ENCODE measurements around the gene DNMBP. TPM values are rescaled to one million over a fixed set of nuclear protein-coding genes. Genes with fewer than 3 reads are reported as not detected.

DNMBP gene
- polyA plus RNA-seq, 2 of the 4 experiments (the other 2 are of a cell fraction) = 13.7 to 20.3 TPM

GRCh38 chr10:99912041-99912440 is 97.7 kb downstream of the DNMBP start (continued):
- TF ChIP-seq USF2 (IDR thresholded peaks at IDR 0.05) = no peak
- TF ChIP-seq HDAC2 (IDR thresholded peaks at IDR 0.05) = no peak
- no peak for TF ChIP-seq POLR2AphosphoS2 (conservative IDR thresholded peaks at IDR 0.05; ENCODE audit: low read length)
- no peak for TF ChIP-seq FOSB (CRISPR knock-in tag; IDR thresholded peaks at IDR 0.05)
- no peak for TF ChIP-seq ZC3H11A (IDR thresholded peaks at IDR 0.05)
- no peak for TF ChIP-seq RCOR1 (IDR thresholded peaks at IDR 0.05; ENCODE audit: low read depth, low read length)
- TF ChIP-seq FOXS1 (CRISPR knock-in tag; IDR thresholded peaks at IDR 0.05) = no peak
- no peak for TF ChIP-seq CEBPB (IDR thresholded peaks at IDR 0.05)

DNA sequence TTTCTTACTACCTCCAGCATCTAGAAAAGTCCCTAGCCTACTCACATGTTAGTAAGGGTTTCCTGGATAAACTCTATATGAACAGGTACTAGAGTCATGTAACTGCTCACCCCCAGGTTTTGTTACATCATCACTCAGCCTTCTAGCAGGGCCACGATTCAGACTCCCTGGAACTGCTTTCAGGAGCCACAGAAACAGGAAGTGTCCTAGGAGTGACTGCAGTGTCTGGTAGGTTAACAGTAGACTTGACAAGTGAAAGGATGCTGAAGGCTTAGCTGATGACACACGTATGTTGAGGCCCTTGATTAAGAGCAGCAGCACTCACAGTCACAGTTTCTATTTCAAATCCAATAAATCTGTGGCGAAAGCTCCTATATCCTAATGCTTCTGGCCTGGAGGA is 101.2 kb downstream of the DNMBP start:
- FAIRE-seq = no peak

DNA sequence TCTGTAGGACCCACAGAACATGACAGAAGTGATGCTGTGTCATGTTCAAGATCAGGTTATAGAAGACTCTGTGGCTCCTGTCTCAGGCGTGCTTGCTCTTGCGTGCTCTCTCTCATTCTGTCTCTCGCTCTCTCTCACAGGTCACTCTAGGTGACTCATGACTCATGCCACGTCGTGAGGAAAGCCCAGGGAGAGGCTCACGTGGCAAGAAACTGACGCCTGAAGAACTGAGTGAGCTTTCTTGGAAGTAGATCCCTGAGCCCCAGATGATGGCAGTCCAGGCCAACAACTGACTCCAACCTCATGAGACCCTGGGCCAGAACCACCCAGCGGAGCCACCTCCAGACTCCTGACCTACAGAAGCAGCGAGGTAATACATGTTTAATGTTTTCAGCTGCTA is 103.3 kb downstream of the DNMBP start:
- WGBS (ENCODE audit: missing lambda C conversion rate) = 16% methylated on average over 9 of the region's 9 CpGs
- Histone ChIP-seq H3K4me3 (no peak overlapping the region), H3K4me2 (peak overlapping the region; percentile 35), H3K4me1 (peaks cover 21% of the 10 kb centered on the region), H3K27ac (peak overlapping the region; percentile 46 to 59), H3K9me3 (no peaks in the 10 kb centered on the region)
- ChIA-PET CTCF (interaction anchor here (0.6 to 9.7 kb wide), 17 partner anchors 9 to 154 kb away, joined by 3 to 102 read pairs (median 4); partner anchors contain the start of gene DNMBP), POLR2A (no interaction called here)
- ATAC-seq (peak; percentile 89 to 97), DNase-seq (ENCODE audit: low read depth in 1 of 2, low spot score in 1 of 2) (peak; percentile 79 to 88), FAIRE-seq (no peak)
- TF ChIP-seq GATA3 (IDR thresholded peaks at IDR 0.05; ENCODE audit: borderline replicate concordance) (peak; percentile 38; the same call in 1 of the 2 replicates), EHMT2 (IDR thresholded peaks at IDR 0.05; ENCODE audit: low read depth) (no peak), RAD21 (conservative IDR thresholded peaks at IDR 0.05 in 1 of 2, IDR thresholded peaks at IDR 0.05 in 1 of 2) (peak; percentile 69 to 87), RNF2 (IDR thresholded peaks at IDR 0.05; ENCODE audit: borderline replicate concordance, low read depth) (no peak), NFE2L2 (conservative IDR thresholded peaks at IDR 0.05; ENCODE audit: low read length) (0 out of 2 replicates have a peak, but pooled peaks have one; percentile 2), SMC3 (IDR thresholded peaks at IDR 0.05) (peak; percentile 72), ZNF302 (CRISPR knock-in tag; IDR thresholded peaks at IDR 0.05) (no peak), FOSL2 (IDR thresholded peaks at IDR 0.05) (peak; percentile 61), FOSL2 (CRISPR knock-in tag; IDR thresholded peaks at IDR 0.05) (peak; percentile 94), USF2 (IDR thresholded peaks at IDR 0.05) (peak; percentile 71), MYC (IDR thresholded peaks at IDR 0.05; ENCODE audit: borderline replicate concordance, low read length) (peak; percentile 37; the same call in 1 of the 2 replicates), MAX (IDR thresholded peaks at IDR 0.05) (peak; percentile 86)

More for the DNA sequence above, 101.2 kb downstream of the DNMBP start:
- no peak for TF ChIP-seq CEBPB (IDR thresholded peaks at IDR 0.05)
- no peak for TF ChIP-seq ZNF302 (CRISPR knock-in tag; IDR thresholded peaks at IDR 0.05)
- TF ChIP-seq KDM1A (IDR thresholded peaks at IDR 0.05; ENCODE audit: low read depth) = no peak
- TF ChIP-seq MAFK (IDR thresholded peaks at IDR 0.05; ENCODE audit: partially characterized antibody) = no peak
- no peak for TF ChIP-seq MAX (IDR thresholded peaks at IDR 0.05)
- no peak for TF ChIP-seq ZC3H11A (IDR thresholded peaks at IDR 0.05)
- no peak for TF ChIP-seq MYC (IDR thresholded peaks at IDR 0.05; ENCODE audit: borderline replicate concordance, low read length)
- TF ChIP-seq SREBF2 (IDR thresholded peaks at IDR 0.05) = no peak
- no peak for TF ChIP-seq CHD2 (IDR thresholded peaks at IDR 0.05; ENCODE audit: low read length, partially characterized antibody)
- no peak for TF ChIP-seq NPAS2 (CRISPR knock-in tag; IDR thresholded peaks at IDR 0.05; ENCODE audit: borderline replicate concordance)
- TF ChIP-seq HOXB13 (CRISPR knock-in tag; IDR thresholded peaks at IDR 0.05; ENCODE audit: low read depth) = no peak
- TF ChIP-seq JUNB (IDR thresholded peaks at IDR 0.05) = no peak
- TF ChIP-seq CHD4 (IDR thresholded peaks at IDR 0.05; ENCODE audit: borderline replicate concordance) = no peak
- no peak for TF ChIP-seq EHF (CRISPR knock-in tag; IDR thresholded peaks at IDR 0.05)
- TF ChIP-seq POLR2A (IDR thresholded peaks at IDR 0.05; ENCODE audit: low read length) = no peak
- TF ChIP-seq HMGXB4 (CRISPR knock-in tag; IDR thresholded peaks at IDR 0.05; ENCODE audit: borderline replicate concordance) = no peak
- no peak for TF ChIP-seq KDM5A (IDR thresholded peaks at IDR 0.05)
- no peak for TF ChIP-seq USF2 (IDR thresholded peaks at IDR 0.05)
- no peak for TF ChIP-seq RNF2 (IDR thresholded peaks at IDR 0.05; ENCODE audit: borderline replicate concordance, low read depth)
- whole genome bisulfite sequencing (ENCODE audit: missing lambda C conversion rate) = 72% methylated on average over 3 of the region's 3 CpGs
- no peak for DNase-seq (ENCODE audit: low read depth in 1 of 2, low spot score in 1 of 2)
- Histone ChIP-seq H3K27ac (0 out of 6 replicates have a peak overlapping the region, but pooled peaks of 1 of the 2 experiments have one; percentile 2), H3K4me2 (no peak overlapping the region), H3K4me3 (no peak overlapping the region), H3K9me3 (no peaks in the 10 kb centered on the region), H3K4me1 (peaks cover 21% of the 10 kb centered on the region)
- no peak for ATAC-seq
- POLR2A ChIA-PET = no interaction called here
- CTCF ChIA-PET = interaction anchor here (0.6 to 9.7 kb wide), 7 partner anchors 8 to 146 kb away, joined by 3 to 102 read pairs (median 21); partner anchors contain the start of gene DNMBP
